Measurements from ENCODE around the gene TSPAN16. TPM values are rescaled to one million over a fixed set of nuclear protein-coding genes. Genes with fewer than 3 reads are reported as not detected.
"Not testable (repeated sequence)": the region's sequence is repeated elsewhere in the genome, so short reads cannot be mapped to it uniquely, and the experiment has no call there.

Gene TSPAN16
- total and polyA plus RNA-seq, 9 donors = not detected

DNA sequence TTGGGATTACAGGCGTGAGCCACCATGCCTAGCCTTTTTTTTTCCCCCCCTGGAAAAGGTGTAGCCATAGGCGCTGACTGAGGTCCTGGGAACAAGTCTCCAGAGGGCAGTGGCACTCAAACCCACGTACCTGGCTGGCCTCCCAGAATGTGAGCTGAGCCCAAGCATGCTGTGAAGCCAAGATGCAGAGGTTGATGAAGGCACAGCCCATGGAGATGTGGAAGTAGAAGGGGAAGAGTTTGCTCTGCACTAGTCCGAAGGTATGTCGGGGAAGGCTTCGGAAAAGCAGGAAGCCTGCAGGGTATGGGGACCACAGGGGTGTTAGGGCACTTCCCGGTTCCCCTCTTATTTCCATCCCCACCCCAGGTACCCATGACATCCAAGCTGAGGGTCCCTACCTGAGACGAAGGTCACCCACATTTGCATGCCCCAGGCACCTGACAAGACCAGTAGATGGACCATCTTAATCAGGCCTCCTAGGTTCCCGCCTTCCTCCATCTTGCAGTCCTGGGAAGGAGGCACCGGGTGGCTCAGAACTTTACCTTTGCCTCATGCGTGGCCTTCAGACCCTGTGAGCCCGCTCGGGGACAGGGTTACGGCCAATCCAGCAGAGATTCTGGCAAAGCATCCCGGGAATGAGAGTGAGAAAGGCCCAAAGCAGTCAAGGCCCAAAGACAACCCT is 49.3 kb downstream of the TSPAN16 start:
- Histone ChIP-seq H3K27ac (ENCODE audit: low read length) (peak overlapping the region; percentile 94), H3K27me3 (ENCODE audit: control insufficient read depth, insufficient read depth, low read length) (no peaks in the 10 kb centered on the region), H3K36me3 (ENCODE audit: control insufficient read depth, insufficient read depth, low read length) (peaks cover 16% of the 10 kb centered on the region), H3K4me3 (ENCODE audit: low read length) (peak overlapping the region; percentile 87), H3K4me1 (ENCODE audit: control insufficient read depth, insufficient read depth, low read length) (peaks cover 22% of the 10 kb centered on the region), H3K9me3 (replicated peaks; ENCODE audit: control insufficient read depth, low read depth, low read length) (peaks cover 7% of the 10 kb centered on the region)
- DNase-seq = no peak
- WGBS (ENCODE audit: insufficient coverage) = 58% methylated on average over 13 of the region's 15 CpGs

DNA sequence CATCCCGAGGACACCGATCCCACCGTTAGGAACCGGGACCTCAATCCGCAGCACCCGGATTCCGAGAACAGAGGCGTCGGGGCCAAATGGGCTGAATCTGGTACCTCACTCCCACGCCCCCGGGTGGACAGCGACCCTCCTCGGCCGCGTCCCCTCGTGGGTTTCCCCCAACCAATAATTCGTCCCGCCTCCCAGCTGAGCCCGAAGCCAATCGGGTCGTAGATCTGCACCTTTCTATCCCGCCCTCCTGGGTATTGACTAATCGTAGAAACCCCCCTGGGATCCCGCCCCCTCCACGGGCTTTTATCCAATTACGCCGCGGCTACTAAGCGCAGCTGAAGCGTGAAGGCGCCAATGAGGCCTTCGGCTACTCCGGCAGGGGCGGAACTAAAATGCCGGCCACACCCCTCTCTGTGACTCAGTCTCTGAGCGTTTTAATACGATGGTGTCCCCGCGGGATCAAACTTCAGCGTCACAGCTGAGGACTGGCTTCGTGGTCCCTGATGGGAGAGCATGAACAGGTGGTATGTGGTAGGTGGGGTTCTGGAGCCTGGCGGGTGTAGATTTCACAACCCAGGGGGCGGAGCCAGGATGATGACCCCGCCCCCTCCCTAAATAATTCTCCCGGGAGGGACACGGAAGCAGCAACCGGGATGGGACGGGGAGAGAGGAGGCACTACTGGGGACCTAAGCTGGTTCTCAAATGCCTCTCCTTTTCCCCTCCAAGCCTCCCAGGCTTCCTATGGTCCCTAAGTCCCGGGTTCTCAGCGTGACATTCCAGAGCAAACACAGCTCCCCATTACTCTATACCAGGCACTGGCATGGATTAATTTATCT is 50.4 kb downstream of the TSPAN16 start, which contains the start of the genes CCDC159 and TMEM205:
CCDC159 (plus strand) TSS at position 416 of the 837 bp plus-strand sequence; CDS start at position 504, 88 bp downstream.
TMEM205 (minus strand) TSS at position 165 of the 837 bp plus-strand sequence. CDS start 649 bp downstream, outside the sequence.
- Histone ChIP-seq H3K4me1 (ENCODE audit: control insufficient read depth, insufficient read depth, low read length) (peaks cover 22% of the 10 kb centered on the region), H3K9me3 (replicated peaks; ENCODE audit: control insufficient read depth, low read depth, low read length) (peaks cover 7% of the 10 kb centered on the region), H3K4me3 (ENCODE audit: low read length) (peak within 1 kb of the TSS; percentile 87), H3K27ac (ENCODE audit: low read length) (peak within 1 kb of the TSS; percentile 94), H3K27me3 (ENCODE audit: control insufficient read depth, insufficient read depth, low read length) (no peaks in the 10 kb centered on the region), H3K36me3 (ENCODE audit: control insufficient read depth, insufficient read depth, low read length) (peaks cover 15% of the 10 kb centered on the region)
- DNase-seq = peak; percentile 99
- WGBS (ENCODE audit: insufficient coverage) = 0% methylated on average over 35 of the region's 50 CpGs

DNA sequence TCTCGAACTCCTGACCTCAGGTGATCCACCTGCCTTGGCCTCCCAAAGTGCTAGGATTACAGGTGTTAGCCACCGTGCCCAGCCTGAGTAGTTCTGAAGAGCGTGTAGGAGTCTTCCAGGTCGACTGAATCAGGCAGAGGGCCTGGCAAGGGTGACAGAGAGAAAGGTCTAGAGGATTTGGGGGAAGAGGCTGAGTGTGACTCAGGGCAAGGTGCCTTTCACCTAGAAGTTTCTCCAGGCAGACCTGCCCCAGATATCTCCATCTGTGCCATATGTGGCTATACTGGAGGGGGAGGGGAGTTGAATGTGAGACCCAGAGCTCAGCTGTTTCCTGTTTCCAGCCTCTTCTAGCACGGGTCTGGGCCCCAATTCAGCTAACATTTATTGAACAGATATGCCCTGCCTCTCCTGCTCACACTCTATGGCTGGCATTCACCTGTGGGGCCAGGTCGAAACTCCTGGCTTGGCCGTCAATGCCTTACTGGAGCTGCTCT is 51.6 kb downstream of the TSPAN16 start:
- Histone ChIP-seq H3K4me1 (ENCODE audit: control insufficient read depth, insufficient read depth, low read length) (peaks cover 22% of the 10 kb centered on the region), H3K4me3 (ENCODE audit: low read length) (no peak overlapping the region), H3K27ac (ENCODE audit: low read length) (no peak overlapping the region), H3K27me3 (ENCODE audit: control insufficient read depth, insufficient read depth, low read length) (peaks cover 3% of the 10 kb centered on the region), H3K36me3 (ENCODE audit: control insufficient read depth, insufficient read depth, low read length) (peaks cover 8% of the 10 kb centered on the region), H3K9me3 (replicated peaks; ENCODE audit: control insufficient read depth, low read depth, low read length) (peaks cover 7% of the 10 kb centered on the region)
- no peak for DNase-seq
- 57% methylated on average over 6 of the region's 7 CpGs for WGBS (ENCODE audit: insufficient coverage)

- 88% methylated on average over 4 of the region's 4 CpGs for WGBS (ENCODE audit: insufficient coverage)
- H3K27ac ChIP-seq (ENCODE audit: low read length) = no peak overlapping the region
- no peak for DNase-seq
- peaks cover 7% of the 10 kb centered on the region for H3K9me3 ChIP-seq (replicated peaks; ENCODE audit: control insufficient read depth, low read depth, low read length)
- peaks cover 22% of the 10 kb centered on the region for H3K4me1 ChIP-seq (ENCODE audit: control insufficient read depth, insufficient read depth, low read length)
- H3K36me3 ChIP-seq (ENCODE audit: control insufficient read depth, insufficient read depth, low read length) = no peaks in the 10 kb centered on the region
- no peak overlapping the region for H3K4me3 ChIP-seq (ENCODE audit: low read length)
- H3K27me3 ChIP-seq (ENCODE audit: control insufficient read depth, insufficient read depth, low read length) = peaks cover 3% of the 10 kb centered on the region
Measured at GRCh38 chr19:11349171-11349570, 53.2 kb downstream of the TSPAN16 start.

DNA sequence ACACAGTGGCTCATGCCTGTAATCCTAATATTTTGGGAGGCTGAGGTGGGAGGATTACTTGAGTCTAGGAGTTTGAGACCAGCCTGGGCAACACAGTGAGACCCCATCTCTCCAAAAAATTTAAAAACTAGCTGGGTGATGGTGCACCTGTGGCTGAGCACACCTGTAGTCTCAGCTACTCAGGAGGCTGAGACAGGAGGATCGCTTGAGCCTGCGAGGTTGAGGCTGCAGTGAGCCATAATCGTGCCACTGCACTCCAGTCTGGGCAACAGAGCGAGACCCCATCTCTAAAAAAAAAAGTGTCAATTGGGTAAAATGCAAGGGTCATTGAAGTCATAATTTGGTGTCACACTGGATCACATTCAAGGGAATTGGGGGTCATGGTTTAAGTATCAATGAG is 58.1 kb downstream of the TSPAN16 start:
- not testable (repeated sequence) for H3K27me3 ChIP-seq (ENCODE audit: control insufficient read depth, insufficient read depth, low read length); H3K27ac ChIP-seq (ENCODE audit: low read length); H3K4me3 ChIP-seq (ENCODE audit: low read length); DNase-seq; H3K9me3 ChIP-seq (replicated peaks; ENCODE audit: control insufficient read depth, low read depth, low read length); H3K36me3 ChIP-seq (ENCODE audit: control insufficient read depth, insufficient read depth, low read length)
- WGBS (ENCODE audit: insufficient coverage) = 84% methylated on average over 4 of the region's 4 CpGs
- H3K4me1 ChIP-seq (ENCODE audit: control insufficient read depth, insufficient read depth, low read length) = peaks cover 14% of the 10 kb centered on the region

- WGBS (ENCODE audit: insufficient coverage) = 5% methylated on average over 35 of the region's 62 CpGs
- Histone ChIP-seq H3K4me1 (ENCODE audit: control insufficient read depth, insufficient read depth, low read length) (peaks cover 14% of the 10 kb centered on the region), H3K4me3 (ENCODE audit: low read length) (peak within 1 kb of the TSS; percentile 55), H3K36me3 (ENCODE audit: control insufficient read depth, insufficient read depth, low read length) (peaks cover 4% of the 10 kb centered on the region), H3K27me3 (ENCODE audit: control insufficient read depth, insufficient read depth, low read length) (peaks cover 3% of the 10 kb centered on the region), H3K9me3 (replicated peaks; ENCODE audit: control insufficient read depth, low read depth, low read length) (no peaks in the 10 kb centered on the region), H3K27ac (ENCODE audit: low read length) (no peak within 1 kb of the TSS)
- peak; percentile 95 for DNase-seq
Measured at GRCh38 chr19:11355160-11356073, 59.5 kb downstream of the TSPAN16 start, which contains the start of gene PLPPR2. TSS of gene PLPPR2 (plus strand) at chr19:11355432. CDS start at chr19:11357674, 2,242 bp downstream.

- Histone ChIP-seq H3K4me3 (ENCODE audit: low read length) (peak overlapping the region; percentile 55), H3K9me3 (replicated peaks; ENCODE audit: control insufficient read depth, low read depth, low read length) (no peaks in the 10 kb centered on the region), H3K27ac (ENCODE audit: low read length) (no peak overlapping the region), H3K36me3 (ENCODE audit: control insufficient read depth, insufficient read depth, low read length) (peaks cover 4% of the 10 kb centered on the region), H3K4me1 (ENCODE audit: control insufficient read depth, insufficient read depth, low read length) (peaks cover 14% of the 10 kb centered on the region), H3K27me3 (ENCODE audit: control insufficient read depth, insufficient read depth, low read length) (peaks cover 6% of the 10 kb centered on the region)
- WGBS (ENCODE audit: insufficient coverage) = 86% methylated on average over 4 of the region's 6 CpGs
- DNase-seq = no peak
Measured at GRCh38 chr19:11356074-11356397, 60.1 kb downstream of the TSPAN16 start.

GRCh38 chr19:11356676-11357550 is 61.0 kb downstream of the TSPAN16 start:
- H3K4me1 ChIP-seq (ENCODE audit: control insufficient read depth, insufficient read depth, low read length) = peaks cover 20% of the 10 kb centered on the region
- no peak overlapping the region for H3K27ac ChIP-seq (ENCODE audit: low read length)
- DNase-seq = no peak
- H3K27me3 ChIP-seq (ENCODE audit: control insufficient read depth, insufficient read depth, low read length) = peaks cover 13% of the 10 kb centered on the region
- no peak overlapping the region for H3K4me3 ChIP-seq (ENCODE audit: low read length)
- no peaks in the 10 kb centered on the region for H3K9me3 ChIP-seq (replicated peaks; ENCODE audit: control insufficient read depth, low read depth, low read length)
- peaks cover 7% of the 10 kb centered on the region for H3K36me3 ChIP-seq (ENCODE audit: control insufficient read depth, insufficient read depth, low read length)
- 87% methylated on average over 6 of the region's 11 CpGs for WGBS (ENCODE audit: insufficient coverage)

- peaks cover 20% of the 10 kb centered on the region for H3K4me1 ChIP-seq (ENCODE audit: control insufficient read depth, insufficient read depth, low read length)
- peaks cover 12% of the 10 kb centered on the region for H3K27me3 ChIP-seq (ENCODE audit: control insufficient read depth, insufficient read depth, low read length)
- no peak overlapping the region for H3K27ac ChIP-seq (ENCODE audit: low read length)
- H3K9me3 ChIP-seq (replicated peaks; ENCODE audit: control insufficient read depth, low read depth, low read length) = no peaks in the 10 kb centered on the region
- no peak overlapping the region for H3K4me3 ChIP-seq (ENCODE audit: low read length)
- peaks cover 16% of the 10 kb centered on the region for H3K36me3 ChIP-seq (ENCODE audit: control insufficient read depth, insufficient read depth, low read length)
- 80% methylated on average over 8 of the region's 11 CpGs for WGBS (ENCODE audit: insufficient coverage)
- no peak for DNase-seq
Measured at GRCh38 chr19:11359421-11359820, 63.5 kb downstream of the TSPAN16 start.

Measured in muscle of leg (tissue), 11 donors.